H1 (cell line): ENCODE measurements around the gene INIP. TPM values are rescaled to one million over a fixed set of nuclear protein-coding genes. Genes with fewer than 3 reads are reported as not detected.

Experiments
- CBX8 ChIP-seq: fragments of 300-800, 300-1000 bp; sonication (generic); IDR thresholded peaks from 2 replicates; pipeline ENCODE4 v1.7.1; 2016; ENCODE audit warnings: low read depth, low read length, borderline replicate concordance
- RNF2 ChIP-seq: fragments of 200-900, 300-1000 bp; sonication (generic); IDR thresholded peaks from 2 replicates; pipeline ENCODE4 v1.7.1; 2016; ENCODE audit warnings: borderline replicate concordance, low read depth, mild to moderate bottlenecking, antibody characterized with exemption, low read length; ENCODE audit not compliant: poor library complexity, severe bottlenecking; ENCODE audit errors: missing control alignments
- polyA plus RNA-seq, 7 experiments: library from polyadenylated mRNA; depleted of rRNA in 3 of 7; stranded (reverse) in 5 of 7; unstranded in 2 of 7; fragments of >200 nt in 5 of 7; fragments of 200-250 nt in 2 of 7; gene quantifications; 1 replicate in 5 of 7; 2 replicates in 1 of 7; 4 replicates in 1 of 7; pipeline versions ENCODE4 v1.2.1 to v1.2.3, GENCODE V29; 2011 to 2013; ENCODE audit warnings: missing spikeins in 2 of 7, mixed read lengths in 2 of 7
- total RNA-seq: library from RNA; stranded (reverse); fragmentation: NEBNext Ultra II Directional; extraction: Animal tissue kit (Norgen Biotek cat#: 25700); gene quantifications from 2 replicates; pipeline ENCODE4 v1.2.1, GENCODE V29; 2021

INIP gene
- total and polyA plus RNA-seq, 2 of the 8 experiments (the other 6 are each of a cell fraction or from before 2014, with no cell fraction given), result 10.7 to 18.3 TPM

- TF ChIP-seq RNF2, result no peak
- TF ChIP-seq CBX8, result no peak
Measured at GRCh38 chr9:112711050-112711689, 6.7 kb downstream of the INIP start (continued).
